HCT116 (cell line): ENCODE results near the gene MRPS18A. TPM values are rescaled to one million over a fixed set of nuclear protein-coding genes. Genes with fewer than 3 reads are reported as not detected.

ENCODE experiments used
- ATAC-seq: fragments of 200-7000 bp; cut with Tn5 transposase; 2 replicates; pipeline ENCODE4 v1.9.1; 2020; ENCODE audit warnings: mild to moderate bottlenecking, moderate library complexity
- BruUV-seq: library from RNA; stranded (reverse); fragments of 400-500 nt; replicated peaks from 2 replicates; lab custom pipeline; 2021; lab: Mats Ljungman, UMichigan
- CTCF ChIA-PET: fragments of 300-600 bp; sonication (Branson Sonifier 250); formaldehyde crosslinking; loops from one replicate; lab custom pipeline; 2021; ENCODE audit warnings: antibody characterized with exemption; lab: Charles Lee
- POLR2A ChIA-PET: fragments of 300-600, 350-600 bp; sonication (Branson Sonifier 250); formaldehyde crosslinking; loops from one replicate; lab custom pipeline; 2021; ENCODE audit warnings: antibody characterized with exemption; lab: Charles Lee
- RAD21 ChIA-PET, 2 experiments: fragments of 300-600 bp; sonication (Branson Sonifier 250); formaldehyde crosslinking; loops; one replicate each; lab custom pipeline; 2023; ENCODE audit warnings: low total read pairs in 2 of 2; ENCODE audit not compliant: uncharacterized antibody in 2 of 2, unreplicated experiment in 2 of 2, low non-redundant PET in 1 of 2; lab: Charles Lee
- DNase-seq: peaks from one replicate; pipeline ENCODE4 v3.0.0-alpha.2; 2010; ENCODE audit warnings: low read depth, low spot score
- H2AFZ ChIP-seq: fragments of 200-600 bp; shearing (Covaris generic), sonication (generic); 2 replicates; pipeline ENCODE4 v1.6.1; 2017; ENCODE audit warnings: low read depth, mixed run types, mixed read lengths, antibody characterized with exemption, low read length; ENCODE audit not compliant: poor library complexity, severe bottlenecking
- H3K27ac ChIP-seq: 2 replicates; pipeline ENCODE4 v1.5.1; 2012; ENCODE audit warnings: low read depth, low read length
- H3K27me3 ChIP-seq: fragments of 200-600 bp; sonication (generic); 2 replicates; pipeline ENCODE4 v1.6.1; 2016; ENCODE audit warnings: mixed run types, low read length, mixed read lengths; ENCODE audit not compliant: insufficient read depth
- H3K36me3 ChIP-seq, 2 experiments: fragments of 200-500 bp in 1 of 2; fragments of 200-600 bp in 1 of 2; sonication (Bioruptor generic) in 1 of 2; sonication (generic) in 1 of 2; 2 replicates each; pipeline versions ENCODE4 v1.5.1 to v1.6.1; 2014 to 2016; ENCODE audit warnings: low read length in 2 of 2, inconsistent platforms in 1 of 2, mixed read lengths in 1 of 2, mixed run types in 1 of 2; ENCODE audit not compliant: insufficient read depth in 2 of 2, control insufficient read depth in 1 of 2
- H3K4me1 ChIP-seq, 2 experiments: fragments of 200-600 bp in 1 of 2; sonication (generic) in 1 of 2; 2 replicates each; pipeline versions ENCODE4 v1.5.1 to v1.6.1; 2012 to 2017; ENCODE audit warnings: low read length in 2 of 2, inconsistent platforms in 1 of 2, mild to moderate bottlenecking in 1 of 2, mixed read lengths in 1 of 2, mixed run types in 1 of 2, moderate library complexity in 1 of 2; ENCODE audit not compliant: insufficient read depth in 2 of 2, control insufficient read depth in 1 of 2
- H3K4me2 ChIP-seq: fragments of 200-600 bp; sonication (generic); 2 replicates; pipeline ENCODE4 v1.6.1; 2017; ENCODE audit warnings: mixed run types, low read length, mixed read lengths
- H3K4me3 ChIP-seq, 2 experiments: fragments of 200-600 bp in 1 of 2; sonication (generic) in 1 of 2; replicated peaks in 1 of 2; 2 replicates each; pipeline ENCODE4 v1.5.1; 2011 to 2016; ENCODE audit warnings: low read length in 2 of 2, control low read depth in 1 of 2, low read depth in 1 of 2, mild to moderate bottlenecking in 1 of 2, mixed read lengths in 1 of 2, mixed run types in 1 of 2
- H3K79me2 ChIP-seq: fragments of 200-600 bp; sonication (generic); 2 replicates; pipeline ENCODE4 v1.6.1; 2017; ENCODE audit warnings: mild to moderate bottlenecking, mixed run types, low read length, moderate library complexity, mixed read lengths; ENCODE audit not compliant: insufficient read depth
- H3K9ac ChIP-seq: fragments of 200-600 bp; sonication (generic); 2 replicates; pipeline ENCODE4 v1.6.1; 2016; ENCODE audit warnings: low read length, mixed read lengths
- H3K9me2 ChIP-seq: fragments of 200-600 bp; sonication (generic), shearing (Covaris generic); 2 replicates; pipeline ENCODE4 v1.6.1; 2017; ENCODE audit warnings: mixed run types, mild to moderate bottlenecking, moderate library complexity; ENCODE audit not compliant: insufficient read depth
- H3K9me3 ChIP-seq, 2 experiments: fragments of 200-500 bp in 1 of 2; fragments of 200-600 bp in 1 of 2; sonication (Bioruptor generic) in 1 of 2; sonication (generic) in 1 of 2; 2 replicates each; pipeline ENCODE4 v1.6.1; 2014 to 2017; ENCODE audit warnings: low read length in 2 of 2, mixed read lengths in 2 of 2, inconsistent platforms in 1 of 2, low read depth in 1 of 2, mild to moderate bottlenecking in 1 of 2, mixed run types in 1 of 2, moderate library complexity in 1 of 2; ENCODE audit not compliant: control insufficient read depth in 1 of 2, insufficient read depth in 1 of 2
- H4K20me1 ChIP-seq: fragments of 200-600 bp; sonication (generic), shearing (Covaris generic); 2 replicates; pipeline ENCODE4 v1.6.1; 2017; ENCODE audit warnings: mixed run types, mild to moderate bottlenecking, moderate library complexity; ENCODE audit not compliant: insufficient read depth
- CBX3 ChIP-seq: IDR thresholded peaks from 2 replicates; pipeline ENCODE4 v1.6.1; 2012; ENCODE audit warnings: low read depth
- CEBPB ChIP-seq: IDR thresholded peaks from 2 replicates; pipeline ENCODE4 v1.6.1; 2012; ENCODE audit warnings: low read depth
- EGR1 ChIP-seq: IDR thresholded peaks from 2 replicates; pipeline ENCODE4 v1.6.1; 2012; ENCODE audit warnings: low read depth
- ELF1 ChIP-seq: IDR thresholded peaks from 2 replicates; pipeline ENCODE4 v1.6.1; 2012; ENCODE audit warnings: low read depth, borderline replicate concordance
- EZH2 ChIP-seq: fragments of 200-600 bp; sonication (generic); IDR thresholded peaks from 2 replicates; pipeline ENCODE4 v1.6.1; 2017; ENCODE audit warnings: antibody characterized with exemption, mixed run types
- EZH2phosphoT487 ChIP-seq: fragments of 200-600 bp; IDR thresholded peaks from 2 replicates; pipeline ENCODE4 v1.6.1; 2018; ENCODE audit warnings: antibody characterized with exemption, borderline replicate concordance
- FOSL1 ChIP-seq: IDR thresholded peaks from 2 replicates; pipeline ENCODE4 v1.6.1; 2012; ENCODE audit warnings: low read depth
- JUND ChIP-seq: IDR thresholded peaks from 2 replicates; pipeline ENCODE4 v1.6.1; 2012
- POLR2A ChIP-seq: IDR thresholded peaks from 2 replicates; pipeline ENCODE4 v1.7.0; 2011; ENCODE audit warnings: borderline replicate concordance; ENCODE audit not compliant: insufficient read depth, insufficient read length; ENCODE audit errors: extremely low read depth
- POLR2AphosphoS5 ChIP-seq: IDR thresholded peaks from 2 replicates; pipeline ENCODE4 v1.6.1; 2011; ENCODE audit warnings: mild to moderate bottlenecking, low read depth, low read length, moderate library complexity
- SP1 ChIP-seq: IDR thresholded peaks from 2 replicates; pipeline ENCODE4 v1.6.1; 2012; ENCODE audit warnings: low read depth
- TCF7L2 ChIP-seq: IDR thresholded peaks from 2 replicates; pipeline ENCODE4 v1.7.0; 2011; ENCODE audit warnings: borderline replicate concordance, inconsistent platforms; ENCODE audit not compliant: insufficient read depth, insufficient read length; ENCODE audit errors: extremely low read depth
- YY1 ChIP-seq: IDR thresholded peaks from 2 replicates; pipeline ENCODE4 v1.6.1; 2011; ENCODE audit warnings: low read length, low read depth, moderate library complexity, mild to moderate bottlenecking; ENCODE audit not compliant: insufficient replicate concordance; ENCODE audit errors: extremely low read depth
- ZFX ChIP-seq: fragments of 450-650 bp; IDR thresholded peaks from 2 replicates; pipeline ENCODE4 v1.6.1; 2017
- ZNF274 ChIP-seq: fragments of 200-500 bp; sonication (Bioruptor generic); IDR thresholded peaks from 2 replicates; pipeline ENCODE4 v1.6.1; 2014; ENCODE audit warnings: mild to moderate bottlenecking, low read depth, low read length, inconsistent platforms
- intact Hi-C: fragments of 100-400 bp; cut with micrococcal nuclease; formaldehyde crosslinking; loops from 2 replicates; pipeline ENCODE4 v1.10.0; 2022
- total RNA-seq: library from RNA; stranded (reverse); gene quantifications from one replicate; pipeline ENCODE4 v1.2.1, GENCODE V29; 2021; ENCODE audit not compliant: unreplicated experiment
- TF ChIP-seq, protein P1 (sequence below): IDR thresholded peaks from 2 replicates; pipeline ENCODE4 v1.6.1; 2012; ENCODE audit warnings: low read depth
- TF ChIP-seq, protein P2 (sequence below): IDR thresholded peaks from 2 replicates; pipeline ENCODE4 v1.6.1; 2011; ENCODE audit warnings: mild to moderate bottlenecking, low read length, moderate library complexity; ENCODE audit not compliant: insufficient replicate concordance; ENCODE audit errors: extremely low read depth

The MRPS18A gene
- total RNA-seq, 1 experiment from 2014 or later, result 63.0 TPM

DNA sequence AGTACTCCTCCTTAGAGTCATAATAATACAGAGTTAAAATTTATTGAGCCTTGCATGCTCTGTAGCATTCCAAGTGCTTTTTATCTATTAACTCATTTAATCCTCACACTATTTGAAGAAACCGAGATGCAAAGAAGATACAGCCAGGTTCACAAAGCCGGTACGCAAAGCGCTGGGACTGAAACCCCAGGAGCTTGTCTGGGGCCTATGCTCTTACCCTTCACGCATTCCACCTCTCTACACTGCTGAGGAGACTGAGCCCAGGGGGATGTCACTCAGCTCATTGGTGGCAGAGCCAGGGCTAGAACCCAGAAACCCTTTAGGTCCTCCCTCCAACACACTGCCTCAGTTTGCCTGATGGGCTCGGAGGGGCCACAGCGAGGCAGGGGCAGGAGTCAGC, 19.7 kb upstream of the MRPS18A start:
- Histone ChIP-seq H3K9me2 (no peaks in the 10 kb centered on the region), H2AFZ (no peak overlapping the region), H3K27ac (no peak overlapping the region), H3K36me3 (no peaks in the 10 kb centered on the region), H3K27me3 (no peaks in the 10 kb centered on the region), H4K20me1 (no peaks in the 10 kb centered on the region), H3K9me3 (no peaks in the 10 kb centered on the region), H3K79me2 (no peaks in the 10 kb centered on the region), H3K4me3 (no peak overlapping the region), H3K4me2 (no peak overlapping the region), H3K4me1 (peaks cover 13 to 19% of the 10 kb centered on the region in 2 experiments), H3K9ac (no peak overlapping the region)
- ChIA-PET CTCF (interaction anchor here (1.5 kb wide), 1 partner anchor 372 kb away, joined by 3 read pairs; no protein-coding TSS in a partner anchor), POLR2A (no interaction called here), RAD21 (no interaction called here)
- no TSS peak for BruUV-seq
- no peak for TF ChIP-seq ELF1
- no peak for TF ChIP-seq EZH2phosphoT487
- no peak for TF ChIP-seq CBX3
- TF ChIP-seq POLR2AphosphoS5, result no peak
- TF ChIP-seq EGR1, result no peak
- no peak for TF ChIP-seq EZH2
- TF ChIP-seq, protein P1, sequence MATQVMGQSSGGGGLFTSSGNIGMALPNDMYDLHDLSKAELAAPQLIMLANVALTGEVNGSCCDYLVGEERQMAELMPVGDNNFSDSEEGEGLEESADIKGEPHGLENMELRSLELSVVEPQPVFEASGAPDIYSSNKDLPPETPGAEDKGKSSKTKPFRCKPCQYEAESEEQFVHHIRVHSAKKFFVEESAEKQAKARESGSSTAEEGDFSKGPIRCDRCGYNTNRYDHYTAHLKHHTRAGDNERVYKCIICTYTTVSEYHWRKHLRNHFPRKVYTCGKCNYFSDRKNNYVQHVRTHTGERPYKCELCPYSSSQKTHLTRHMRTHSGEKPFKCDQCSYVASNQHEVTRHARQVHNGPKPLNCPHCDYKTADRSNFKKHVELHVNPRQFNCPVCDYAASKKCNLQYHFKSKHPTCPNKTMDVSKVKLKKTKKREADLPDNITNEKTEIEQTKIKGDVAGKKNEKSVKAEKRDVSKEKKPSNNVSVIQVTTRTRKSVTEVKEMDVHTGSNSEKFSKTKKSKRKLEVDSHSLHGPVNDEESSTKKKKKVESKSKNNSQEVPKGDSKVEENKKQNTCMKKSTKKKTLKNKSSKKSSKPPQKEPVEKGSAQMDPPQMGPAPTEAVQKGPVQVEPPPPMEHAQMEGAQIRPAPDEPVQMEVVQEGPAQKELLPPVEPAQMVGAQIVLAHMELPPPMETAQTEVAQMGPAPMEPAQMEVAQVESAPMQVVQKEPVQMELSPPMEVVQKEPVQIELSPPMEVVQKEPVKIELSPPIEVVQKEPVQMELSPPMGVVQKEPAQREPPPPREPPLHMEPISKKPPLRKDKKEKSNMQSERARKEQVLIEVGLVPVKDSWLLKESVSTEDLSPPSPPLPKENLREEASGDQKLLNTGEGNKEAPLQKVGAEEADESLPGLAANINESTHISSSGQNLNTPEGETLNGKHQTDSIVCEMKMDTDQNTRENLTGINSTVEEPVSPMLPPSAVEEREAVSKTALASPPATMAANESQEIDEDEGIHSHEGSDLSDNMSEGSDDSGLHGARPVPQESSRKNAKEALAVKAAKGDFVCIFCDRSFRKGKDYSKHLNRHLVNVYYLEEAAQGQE, result no peak
- TF ChIP-seq CEBPB, result no peak
- TF ChIP-seq POLR2A, result no peak
- no peak for TF ChIP-seq ZFX
- no peak for TF ChIP-seq SP1
- no peak for TF ChIP-seq JUND
- no peak for TF ChIP-seq FOSL1
- no peak for TF ChIP-seq YY1
- TF ChIP-seq, protein P2, sequence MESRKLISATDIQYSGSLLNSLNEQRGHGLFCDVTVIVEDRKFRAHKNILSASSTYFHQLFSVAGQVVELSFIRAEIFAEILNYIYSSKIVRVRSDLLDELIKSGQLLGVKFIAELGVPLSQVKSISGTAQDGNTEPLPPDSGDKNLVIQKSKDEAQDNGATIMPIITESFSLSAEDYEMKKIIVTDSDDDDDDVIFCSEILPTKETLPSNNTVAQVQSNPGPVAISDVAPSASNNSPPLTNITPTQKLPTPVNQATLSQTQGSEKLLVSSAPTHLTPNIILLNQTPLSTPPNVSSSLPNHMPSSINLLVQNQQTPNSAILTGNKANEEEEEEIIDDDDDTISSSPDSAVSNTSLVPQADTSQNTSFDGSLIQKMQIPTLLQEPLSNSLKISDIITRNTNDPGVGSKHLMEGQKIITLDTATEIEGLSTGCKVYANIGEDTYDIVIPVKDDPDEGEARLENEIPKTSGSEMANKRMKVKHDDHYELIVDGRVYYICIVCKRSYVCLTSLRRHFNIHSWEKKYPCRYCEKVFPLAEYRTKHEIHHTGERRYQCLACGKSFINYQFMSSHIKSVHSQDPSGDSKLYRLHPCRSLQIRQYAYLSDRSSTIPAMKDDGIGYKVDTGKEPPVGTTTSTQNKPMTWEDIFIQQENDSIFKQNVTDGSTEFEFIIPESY, result no peak
- TF ChIP-seq TCF7L2, result no peak
- no peak for TF ChIP-seq ZNF274
- no peak for ATAC-seq
- no peak for DNase-seq
- intact Hi-C loops, result no loop called here
